Fibroblast of lung (primary cell): ENCODE measurements around the gene MTHFR. TPM values are rescaled to one million over a fixed set of nuclear protein-coding genes. Genes with fewer than 3 reads are reported as not detected.

Experiments used
- DNase-seq, 2 donors: peaks; one replicate each; pipeline versions ENCODE4 v3.0.0 to v3.0.0-alpha.2; 2010; ENCODE audit warnings: low read depth in 2 of 2
- H2AFZ ChIP-seq: 2 replicates; pipeline ENCODE4 v1.5.1; 2012; ENCODE audit warnings: low read length, control low read depth, inconsistent platforms
- H3K27ac ChIP-seq: 2 replicates; pipeline ENCODE4 v1.5.1; 2011; ENCODE audit warnings: low read length, control low read depth; ENCODE audit not compliant: insufficient read depth
- H3K27me3 ChIP-seq: 2 replicates; pipeline ENCODE4 v1.5.1; 2011; ENCODE audit warnings: mild to moderate bottlenecking, low read length; ENCODE audit not compliant: control insufficient read depth, insufficient read depth
- H3K36me3 ChIP-seq: 2 replicates; pipeline ENCODE4 v1.5.1; 2011; ENCODE audit warnings: low read length; ENCODE audit not compliant: control insufficient read depth, insufficient read depth
- H3K4me1 ChIP-seq: 2 replicates; pipeline ENCODE4 v1.5.1; 2011; ENCODE audit warnings: low read length; ENCODE audit not compliant: control insufficient read depth, insufficient read depth; ENCODE audit errors: extremely low read depth
- H3K4me2 ChIP-seq: 2 replicates; pipeline ENCODE4 v1.5.1; 2011; ENCODE audit warnings: low read length, control low read depth; ENCODE audit not compliant: insufficient read depth; ENCODE audit errors: extremely low read depth
- H3K4me3 ChIP-seq, 4 experiments: fragments of 200-600 bp in 1 of 4; sonication (generic) in 1 of 4; replicated peaks in 1 of 4; 2 replicates each; pipeline ENCODE4 v1.5.1; 2011 to 2016; ENCODE audit warnings: low read length in 4 of 4, low read depth in 3 of 4, mild to moderate bottlenecking in 3 of 4, control low read depth in 2 of 4, inconsistent platforms in 1 of 4, mixed read lengths in 1 of 4; ENCODE audit not compliant: insufficient read depth in 1 of 4; ENCODE audit errors: control extremely low read depth in 1 of 4
- H3K79me2 ChIP-seq: 2 replicates; pipeline ENCODE4 v1.5.1; 2012; ENCODE audit warnings: mild to moderate bottlenecking, low read length, inconsistent platforms; ENCODE audit not compliant: control insufficient read depth, insufficient read depth
- H3K9ac ChIP-seq: 2 replicates; pipeline ENCODE4 v1.5.1; 2011; ENCODE audit warnings: mild to moderate bottlenecking, low read length, control low read depth; ENCODE audit not compliant: insufficient read depth
- H3K9me3 ChIP-seq: 2 replicates; pipeline ENCODE4 v1.5.1; 2012; ENCODE audit warnings: low read depth, low read length; ENCODE audit not compliant: control insufficient read depth, insufficient read depth
- H4K20me1 ChIP-seq: 2 replicates; pipeline ENCODE4 v1.5.1; 2011; ENCODE audit warnings: low read length; ENCODE audit not compliant: control insufficient read depth, insufficient read depth; ENCODE audit errors: extremely low read depth
- EZH2 ChIP-seq: IDR thresholded peaks from 2 replicates; pipeline ENCODE4 v1.5.1; 2012; ENCODE audit warnings: low read length, control low read depth, mild to moderate bottlenecking; ENCODE audit errors: missing control alignments
- polyA plus RNA-seq, 2 donors: library from polyadenylated mRNA; depleted of rRNA in 1 of 2; stranded (reverse) in 1 of 2; unstranded in 1 of 2; fragments of >200 nt; gene quantifications; 2 replicates each; pipeline ENCODE4 v1.2.1, GENCODE V29; 2011 to 2012; ENCODE audit warnings: missing spikeins in 1 of 2
- total RNA-seq: library from RNA; depleted of rRNA; stranded (reverse); fragments of >200 nt; gene quantifications from 2 replicates; pipeline ENCODE4 v1.2.1, GENCODE V29; 2014
- TF ChIP-seq, protein P1 (sequence below), 2 donors: IDR thresholded peaks in 1 of 2; conservative IDR thresholded peaks in 1 of 2; 1 replicate in 1 of 2; 2 replicates in 1 of 2; pipeline ENCODE4 v1.5.1; 2011 to 2012; ENCODE audit warnings: low read length in 2 of 2, control low read depth in 1 of 2, inconsistent platforms in 1 of 2, low read depth in 1 of 2, mild to moderate bottlenecking in 1 of 2

The MTHFR gene
- total and polyA plus RNA-seq, 2 donors (not counting 1 experiment from before 2014, with no cell fraction given) = 16.3 to 87.4 TPM

DNA sequence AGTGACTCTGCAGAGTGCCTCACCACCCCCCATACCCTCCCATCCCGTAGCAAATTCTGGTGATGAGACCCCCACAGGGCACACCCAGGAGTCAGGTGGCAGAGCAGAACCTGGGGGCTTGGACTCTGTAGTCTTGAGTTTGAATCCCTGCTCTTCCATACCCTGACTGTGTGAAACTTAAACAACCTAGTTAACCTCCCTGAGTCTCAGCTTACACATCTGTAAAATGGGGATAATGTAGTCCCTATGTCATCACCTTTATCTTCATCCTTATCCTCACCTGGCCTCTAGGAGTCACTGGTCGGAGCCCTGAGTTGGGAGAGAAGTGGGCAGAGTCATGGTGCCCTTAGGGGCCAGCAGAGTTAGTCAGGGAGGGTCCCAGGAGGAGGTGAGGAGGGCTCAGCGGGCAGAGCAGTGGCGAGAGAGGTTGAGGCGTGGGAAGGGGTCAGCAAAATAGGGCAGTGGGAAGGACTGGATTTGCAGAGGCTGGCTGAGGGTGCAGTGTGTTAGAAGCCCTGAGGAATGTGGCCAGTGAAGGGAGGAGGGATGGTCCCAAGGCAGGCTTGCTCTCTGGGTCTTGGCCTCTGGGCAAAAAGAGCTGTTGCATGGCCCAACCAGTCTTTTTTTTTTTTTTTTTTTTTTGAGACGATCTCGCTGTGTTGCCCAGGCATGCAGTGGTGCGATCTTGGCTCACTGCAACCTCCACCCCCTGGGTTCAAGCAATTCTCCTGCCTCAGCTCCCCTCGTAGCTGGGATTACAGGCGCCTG is 25.2 kb downstream of the MTHFR start:
- H3K27ac ChIP-seq = no peak overlapping the region
- no peak for DNase-seq
- no peaks in the 10 kb centered on the region for H3K36me3 ChIP-seq
- no peak overlapping the region for H2AFZ ChIP-seq
- no peak overlapping the region for H3K9ac ChIP-seq
- H3K4me1 ChIP-seq = peaks cover 3% of the 10 kb centered on the region
- H4K20me1 ChIP-seq = no peaks in the 10 kb centered on the region
- H3K79me2 ChIP-seq = no peaks in the 10 kb centered on the region
- no peak overlapping the region for H3K4me3 ChIP-seq
- H3K4me2 ChIP-seq = no peak overlapping the region
- TF ChIP-seq, protein P1, sequence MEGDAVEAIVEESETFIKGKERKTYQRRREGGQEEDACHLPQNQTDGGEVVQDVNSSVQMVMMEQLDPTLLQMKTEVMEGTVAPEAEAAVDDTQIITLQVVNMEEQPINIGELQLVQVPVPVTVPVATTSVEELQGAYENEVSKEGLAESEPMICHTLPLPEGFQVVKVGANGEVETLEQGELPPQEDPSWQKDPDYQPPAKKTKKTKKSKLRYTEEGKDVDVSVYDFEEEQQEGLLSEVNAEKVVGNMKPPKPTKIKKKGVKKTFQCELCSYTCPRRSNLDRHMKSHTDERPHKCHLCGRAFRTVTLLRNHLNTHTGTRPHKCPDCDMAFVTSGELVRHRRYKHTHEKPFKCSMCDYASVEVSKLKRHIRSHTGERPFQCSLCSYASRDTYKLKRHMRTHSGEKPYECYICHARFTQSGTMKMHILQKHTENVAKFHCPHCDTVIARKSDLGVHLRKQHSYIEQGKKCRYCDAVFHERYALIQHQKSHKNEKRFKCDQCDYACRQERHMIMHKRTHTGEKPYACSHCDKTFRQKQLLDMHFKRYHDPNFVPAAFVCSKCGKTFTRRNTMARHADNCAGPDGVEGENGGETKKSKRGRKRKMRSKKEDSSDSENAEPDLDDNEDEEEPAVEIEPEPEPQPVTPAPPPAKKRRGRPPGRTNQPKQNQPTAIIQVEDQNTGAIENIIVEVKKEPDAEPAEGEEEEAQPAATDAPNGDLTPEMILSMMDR (conservative IDR thresholded peaks at IDR 0.05 in 1 of 2, IDR thresholded peaks at IDR 0.05 in 1 of 2; ENCODE audit: low read depth in 1 of 2, low read length in 2 of 2) = no peak
- TF ChIP-seq EZH2 = no peak
- no peaks in the 10 kb centered on the region for H3K9me3 ChIP-seq
- H3K27me3 ChIP-seq = no peaks in the 10 kb centered on the region

DNA sequence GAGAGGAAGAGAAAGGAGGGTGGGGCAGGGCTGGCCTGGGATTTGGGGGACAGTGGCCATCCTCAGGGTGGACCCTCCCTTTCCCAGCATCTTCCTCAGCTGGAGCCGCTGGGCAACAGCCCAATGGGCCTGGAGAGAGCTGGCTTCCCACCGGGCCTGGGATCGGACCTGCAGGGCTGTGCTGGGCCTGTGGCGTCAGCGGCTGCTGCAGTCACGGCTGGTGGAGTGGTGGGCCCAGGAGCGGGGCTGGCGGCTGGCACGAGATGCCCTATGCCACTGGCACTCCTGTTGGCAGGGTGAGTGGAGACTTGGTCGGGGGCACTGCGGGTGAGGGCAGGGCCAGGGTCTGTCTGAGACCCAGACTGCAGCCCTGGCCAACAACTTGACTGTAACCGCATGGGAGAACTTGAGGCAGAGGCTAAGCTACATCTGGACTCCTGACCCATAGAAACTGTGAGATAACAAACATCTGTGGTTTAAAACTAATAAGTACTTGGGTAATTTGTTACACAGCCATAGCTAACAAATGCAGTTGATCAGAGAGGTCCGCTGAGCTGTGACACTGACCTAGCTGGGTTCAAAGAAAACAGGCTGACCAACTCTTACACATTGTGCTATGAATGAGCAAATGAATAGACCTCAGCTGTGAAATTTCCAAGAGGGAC is 25.9 kb downstream of the MTHFR start:
- H3K9ac ChIP-seq = no peak overlapping the region
- no peaks in the 10 kb centered on the region for H3K27me3 ChIP-seq
- no peak overlapping the region for H3K4me2 ChIP-seq
- no peaks in the 10 kb centered on the region for H4K20me1 ChIP-seq
- H3K4me1 ChIP-seq = peaks cover 2% of the 10 kb centered on the region
- H3K9me3 ChIP-seq = no peaks in the 10 kb centered on the region
- TF ChIP-seq EZH2 = no peak
- H2AFZ ChIP-seq = no peak overlapping the region
- H3K27ac ChIP-seq = no peak overlapping the region
- no peaks in the 10 kb centered on the region for H3K79me2 ChIP-seq
- no peak overlapping the region for H3K4me3 ChIP-seq
- H3K36me3 ChIP-seq = no peaks in the 10 kb centered on the region
- no peak for DNase-seq

DNA sequence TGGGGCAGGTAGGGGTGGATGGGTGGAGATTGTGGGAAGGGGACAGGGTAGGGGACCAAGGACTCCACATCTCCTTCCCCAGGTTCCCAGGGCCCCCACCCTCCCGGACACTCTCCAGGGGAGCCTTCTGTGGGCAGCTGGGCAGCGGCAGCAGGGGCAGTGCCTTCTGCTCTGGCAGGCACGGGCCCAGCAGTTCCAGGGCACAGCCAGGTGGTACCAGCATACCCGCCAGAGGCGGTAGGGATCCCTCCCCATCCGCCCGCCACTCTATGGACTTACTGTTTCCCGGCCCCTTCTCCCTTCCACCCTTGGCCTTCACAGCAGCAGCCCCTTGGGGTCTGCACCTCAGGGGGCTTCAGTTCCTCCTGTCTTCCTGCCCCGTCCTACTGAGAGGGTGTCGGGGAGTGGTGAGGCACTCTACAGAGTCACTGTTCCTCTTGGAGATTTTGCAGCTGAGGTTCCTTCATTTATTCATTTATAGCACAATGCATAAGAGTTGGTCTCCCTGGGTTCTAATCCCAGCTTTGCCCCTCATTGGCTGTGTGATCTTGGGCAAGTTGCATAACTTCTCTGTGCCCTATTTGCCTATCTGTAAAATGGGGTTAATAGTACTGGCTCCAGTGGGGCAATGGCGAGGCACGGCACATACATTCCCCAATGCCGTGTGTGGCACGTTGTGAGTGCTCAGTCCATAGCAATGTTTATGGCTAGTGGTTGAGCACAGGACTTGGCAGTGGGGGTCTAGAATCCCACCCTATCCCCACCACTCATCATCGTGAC is 26.7 kb downstream of the MTHFR start:
- TF ChIP-seq, protein P1 (conservative IDR thresholded peaks at IDR 0.05 in 1 of 2, IDR thresholded peaks at IDR 0.05 in 1 of 2; ENCODE audit: low read depth in 1 of 2, low read length in 2 of 2) = no peak
- H3K4me3 ChIP-seq = no peak overlapping the region
- H3K27me3 ChIP-seq = no peaks in the 10 kb centered on the region
- DNase-seq = no peak
- H3K9me3 ChIP-seq = no peaks in the 10 kb centered on the region
- H3K4me2 ChIP-seq = no peak overlapping the region
- H3K27ac ChIP-seq = no peak overlapping the region
- H3K36me3 ChIP-seq = no peaks in the 10 kb centered on the region
- H3K4me1 ChIP-seq = no peaks in the 10 kb centered on the region
- H3K79me2 ChIP-seq = no peaks in the 10 kb centered on the region
- H2AFZ ChIP-seq = no peak overlapping the region
- no peaks in the 10 kb centered on the region for H4K20me1 ChIP-seq
- H3K9ac ChIP-seq = no peak overlapping the region
